ELF-1 (cell line): ENCODE data around the gene ARPC5L.
"Not testable (repeated sequence)": the region's sequence is repeated elsewhere in the genome, so short reads cannot be mapped to it uniquely, and the experiment has no call there.

Source experiments
- DNase-seq: peaks from one replicate; pipeline ENCODE4 v3.0.0-alpha.2; 2016; ENCODE audit warnings: low read depth, low spot score

Gene ARPC5L

DNA sequence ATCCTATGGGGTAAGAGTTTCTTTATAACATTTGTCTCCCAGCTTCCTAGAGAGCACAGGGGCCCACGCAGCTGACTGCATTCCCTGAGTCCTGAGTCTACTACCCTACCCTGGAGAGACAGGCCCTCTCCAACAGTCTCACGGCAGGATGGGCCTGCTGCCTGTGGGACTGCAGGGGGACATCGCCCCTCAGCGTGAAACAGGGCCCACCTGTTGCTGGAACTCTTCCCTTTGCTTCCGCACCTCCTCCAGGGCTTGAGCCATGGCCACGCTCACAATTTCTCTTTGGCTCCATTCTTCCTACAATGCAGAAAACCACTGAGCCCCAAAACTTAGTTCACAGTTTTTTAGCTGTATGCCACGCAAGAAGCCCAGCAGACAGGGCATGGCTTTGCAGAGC, 28.2 kb downstream of the ARPC5L start:
- no peak for DNase-seq

- no peak for DNase-seq
These were observed 32.3 kb downstream of the ARPC5L start for GRCh38 chr9:124894035-124894740.

- peak; percentile 51 for DNase-seq
These were observed 32.8 kb downstream of the ARPC5L start for GRCh38 chr9:124894741-124895170.

DNA sequence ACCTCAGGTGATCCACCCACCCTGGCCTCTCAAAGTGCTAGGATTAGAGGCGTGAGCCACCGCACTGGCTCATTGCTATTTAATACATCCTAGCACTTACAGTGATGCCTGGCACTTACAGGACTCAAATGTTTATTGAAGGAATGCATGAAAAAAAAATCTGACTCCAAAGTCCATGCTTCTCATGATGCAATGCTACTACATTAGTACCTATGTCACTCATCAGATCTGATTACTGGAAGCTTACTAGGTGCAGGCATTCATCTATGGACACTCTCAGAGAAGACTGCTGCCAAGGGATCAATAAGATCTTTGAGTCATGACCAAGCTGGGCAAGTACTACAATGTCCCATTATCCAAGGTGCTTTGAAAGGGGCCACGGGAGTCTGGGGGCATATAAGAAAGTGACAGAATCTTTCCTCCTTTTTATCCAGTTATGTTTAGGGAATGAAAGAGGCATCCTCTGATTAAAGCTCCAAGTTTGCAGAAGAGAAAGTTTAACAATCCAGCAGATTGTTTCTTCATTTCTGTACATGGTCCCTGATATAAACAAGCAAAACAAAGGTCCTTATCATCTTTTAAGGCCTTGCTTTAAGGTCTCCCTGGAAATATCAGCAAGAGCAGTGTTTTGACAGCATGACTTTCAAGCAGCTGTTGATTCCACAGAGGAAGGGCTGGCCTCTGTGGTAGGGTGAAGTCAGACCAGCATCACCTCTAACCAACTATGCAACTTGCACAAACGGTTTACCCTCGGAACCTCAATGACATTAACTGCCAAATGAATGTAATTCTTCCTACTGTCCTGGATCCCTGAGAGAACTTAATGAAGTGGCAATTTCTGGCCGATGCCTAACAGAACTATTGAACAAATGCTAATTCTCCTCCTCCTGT, 35.9 kb downstream of the ARPC5L start:
- DNase-seq, result no peak

- DNase-seq, result no peak
These were observed 37.9 kb downstream of the ARPC5L start for GRCh38 chr9:124899845-124900244.

DNA sequence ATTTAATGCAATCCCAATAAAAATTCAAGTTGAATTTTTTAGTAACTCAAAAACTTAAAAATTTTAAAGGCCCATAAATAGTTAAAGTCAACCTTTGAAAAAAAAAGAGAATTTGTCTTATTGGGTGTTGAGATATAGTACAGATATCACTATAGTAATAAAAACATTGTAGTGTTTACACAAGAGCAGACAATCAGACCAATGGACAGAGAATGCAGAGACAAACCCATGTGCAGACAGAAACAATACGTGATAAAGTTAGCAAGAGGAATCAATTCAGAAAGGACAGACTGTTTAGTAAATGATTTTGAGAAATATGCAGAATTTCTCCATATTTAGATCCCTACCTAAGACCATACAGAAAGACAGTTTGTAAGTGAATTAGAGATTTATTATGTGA, 45.0 kb downstream of the ARPC5L start:
- DNase-seq, result no peak

DNA sequence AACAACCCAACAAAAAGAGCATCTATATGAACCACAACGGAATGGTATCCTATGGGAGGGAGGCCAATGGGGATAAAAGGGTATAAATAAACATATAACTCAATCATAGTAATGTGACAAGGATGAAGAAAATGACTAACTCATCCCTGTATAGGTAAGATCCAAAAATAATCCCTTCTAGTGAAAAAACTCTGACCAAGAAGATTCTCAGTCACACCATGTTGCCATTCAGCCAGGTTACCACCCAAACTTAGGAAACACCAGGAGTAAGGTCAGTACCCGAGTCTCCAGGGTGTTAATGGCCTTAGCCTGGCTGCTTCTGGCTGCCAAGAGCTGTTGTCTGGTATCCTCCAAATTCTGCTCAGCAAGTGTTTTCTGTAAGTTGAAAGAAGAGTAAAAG, 46.2 kb downstream of the ARPC5L start:
- DNase-seq, result no peak

GRCh38 chr9:124911766-124912165, 49.8 kb downstream of the ARPC5L start:
- DNase-seq, result no peak

DNA sequence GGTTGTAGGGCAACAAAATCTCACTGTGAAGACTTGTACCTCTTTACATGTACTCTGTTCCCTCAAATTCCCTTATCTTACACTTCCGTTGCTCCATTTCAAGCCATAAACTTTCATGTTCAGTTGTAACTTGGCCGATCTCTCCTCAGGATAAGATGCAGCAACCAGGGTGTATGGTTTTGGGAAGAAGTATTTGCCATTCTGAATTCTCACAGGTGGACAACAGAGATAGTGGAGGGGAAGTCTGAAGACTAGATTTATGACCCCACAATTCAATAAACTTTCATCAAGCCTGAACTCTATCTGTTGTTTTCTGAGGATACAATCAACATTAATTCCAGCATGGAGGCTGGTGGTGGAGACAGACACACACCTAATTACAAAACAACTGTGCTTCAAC, 51.4 kb downstream of the ARPC5L start:
- DNase-seq, result no peak

GRCh38 chr9:124914753-124915405, 52.9 kb downstream of the ARPC5L start:
- DNase-seq, result no peak

- DNase-seq, result not testable (repeated sequence)
These were observed 58.5 kb downstream of the ARPC5L start for GRCh38 chr9:124920394-124920793.
